AG04450 (cell line): ENCODE measurements around the gene CCDC88C. TPM values are rescaled to one million over a fixed set of nuclear protein-coding genes. Genes with fewer than 3 reads are reported as not detected.

Experiments used
- CTCF ChIA-PET: fragments of 300-600, 350-600 bp; formaldehyde crosslinking; extraction: SDS; loops from one replicate; lab custom pipeline; 2022; ENCODE audit warnings: antibody characterized with exemption, inconsistent platforms; lab: Charles Lee
- POLR2A ChIA-PET: fragments of 350-600 bp; formaldehyde crosslinking; extraction: SDS; loops from one replicate; lab custom pipeline; 2021; ENCODE audit warnings: antibody characterized with exemption, inconsistent platforms; lab: Yijun Ruan, JAX
- DNase-seq: peaks from one replicate; pipeline ENCODE4 v3.0.0-alpha.2; 2011; ENCODE audit warnings: low read depth, low spot score
- H3K27ac ChIP-seq: one replicate; pipeline ENCODE4 v1.5.1; 2012; ENCODE audit warnings: low read depth, low read length, control low read depth
- H3K27me3 ChIP-seq: one replicate; pipeline ENCODE4 v1.6.0; 2012; ENCODE audit warnings: low read length; ENCODE audit not compliant: control insufficient read depth, insufficient read depth
- H3K4me3 ChIP-seq: 2 replicates; pipeline ENCODE4 v1.5.1; 2011; ENCODE audit warnings: mild to moderate bottlenecking, low read depth, low read length, control low read depth
- H3K9me3 ChIP-seq: 2 replicates; pipeline ENCODE4 v1.5.1; 2012; ENCODE audit warnings: low read length; ENCODE audit not compliant: control insufficient read depth, insufficient read depth
- polyA plus RNA-seq: library from polyadenylated mRNA; depleted of rRNA; stranded (reverse); fragments of >200 nt; gene quantifications from 2 replicates; pipeline ENCODE4 v1.2.3, GENCODE V29; 2011; rRNA removed
- TF ChIP-seq, protein P1 (sequence below): IDR thresholded peaks from 2 replicates; pipeline ENCODE4 v1.5.1; 2011; ENCODE audit warnings: low read depth, low read length, control low read depth, inconsistent platforms

The CCDC88C gene
- polyA plus RNA-seq, 1 experiment: 0.01 TPM

- TF ChIP-seq, protein P1, sequence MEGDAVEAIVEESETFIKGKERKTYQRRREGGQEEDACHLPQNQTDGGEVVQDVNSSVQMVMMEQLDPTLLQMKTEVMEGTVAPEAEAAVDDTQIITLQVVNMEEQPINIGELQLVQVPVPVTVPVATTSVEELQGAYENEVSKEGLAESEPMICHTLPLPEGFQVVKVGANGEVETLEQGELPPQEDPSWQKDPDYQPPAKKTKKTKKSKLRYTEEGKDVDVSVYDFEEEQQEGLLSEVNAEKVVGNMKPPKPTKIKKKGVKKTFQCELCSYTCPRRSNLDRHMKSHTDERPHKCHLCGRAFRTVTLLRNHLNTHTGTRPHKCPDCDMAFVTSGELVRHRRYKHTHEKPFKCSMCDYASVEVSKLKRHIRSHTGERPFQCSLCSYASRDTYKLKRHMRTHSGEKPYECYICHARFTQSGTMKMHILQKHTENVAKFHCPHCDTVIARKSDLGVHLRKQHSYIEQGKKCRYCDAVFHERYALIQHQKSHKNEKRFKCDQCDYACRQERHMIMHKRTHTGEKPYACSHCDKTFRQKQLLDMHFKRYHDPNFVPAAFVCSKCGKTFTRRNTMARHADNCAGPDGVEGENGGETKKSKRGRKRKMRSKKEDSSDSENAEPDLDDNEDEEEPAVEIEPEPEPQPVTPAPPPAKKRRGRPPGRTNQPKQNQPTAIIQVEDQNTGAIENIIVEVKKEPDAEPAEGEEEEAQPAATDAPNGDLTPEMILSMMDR: no peak
- no peaks in the 10 kb centered on the region for H3K27me3 ChIP-seq
- H3K9me3 ChIP-seq: peaks cover 4% of the 10 kb centered on the region; the same call in 1 of the 2 replicates
- H3K27ac ChIP-seq: no peak overlapping the region
- no peak overlapping the region for H3K4me3 ChIP-seq
- POLR2A ChIA-PET: interaction anchor here (0.6 kb wide), 1 partner anchor 677 kb away, joined by 3 read pairs; no protein-coding TSS in a partner anchor
- DNase-seq: no peak
- CTCF ChIA-PET: interaction anchor here (0.7 kb wide), 1 partner anchor 92 kb away, joined by 3 read pairs; no protein-coding TSS in a partner anchor
Measured at GRCh38 chr14:91223028-91223783, 194.4 kb downstream of the CCDC88C start.

Other genes with a start within 250 kb of the CCDC88C start
- gene GPR68, start 173.1 kb downstream of the CCDC88C start, polyA plus RNA-seq: 0.83 and 1.4 TPM in 2 replicates
- gene PPP4R3A, start 92.5 kb upstream of the CCDC88C start, polyA plus RNA-seq: 42.4 and 46.9 TPM in 2 replicates